ENCODE data around the gene MAGI2.

Gene MAGI2

GRCh38 chr7:78912781-78913180 is 540.7 kb downstream of the MAGI2 start:
- DNase-seq (ENCODE audit: low spot score): no peak

- no peak for DNase-seq (ENCODE audit: low spot score)
These were observed 546.7 kb downstream of the MAGI2 start for GRCh38 chr7:78906735-78907134.

- no peak for DNase-seq (ENCODE audit: low spot score)
These were observed 548.0 kb downstream of the MAGI2 start for GRCh38 chr7:78905436-78905835.

GRCh38 chr7:78904983-78905382 is 548.5 kb downstream of the MAGI2 start:
- DNase-seq (ENCODE audit: low spot score): no peak

GRCh38 chr7:78901566-78901965 is 551.9 kb downstream of the MAGI2 start:
- no peak for DNase-seq (ENCODE audit: low spot score)

- no peak for DNase-seq (ENCODE audit: low spot score)
These were observed 552.7 kb downstream of the MAGI2 start for GRCh38 chr7:78900806-78901205.

GRCh38 chr7:78895393-78895792 is 558.1 kb downstream of the MAGI2 start:
- DNase-seq (ENCODE audit: low spot score): no peak

GRCh38 chr7:78879206-78879605 is 574.3 kb downstream of the MAGI2 start:
- DNase-seq (ENCODE audit: low spot score): no peak

- no peak for DNase-seq (ENCODE audit: low spot score)
These were observed 580.4 kb downstream of the MAGI2 start for GRCh38 chr7:78873117-78873516.

- no peak for DNase-seq (ENCODE audit: low spot score)
These were observed 589.1 kb downstream of the MAGI2 start for GRCh38 chr7:78864339-78864738.

- no peak for DNase-seq (ENCODE audit: low spot score)
These were observed 590.2 kb downstream of the MAGI2 start for GRCh38 chr7:78863281-78863680.

GRCh38 chr7:78862411-78862900 is 591.0 kb downstream of the MAGI2 start:
- DNase-seq (ENCODE audit: low spot score): no peak

GRCh38 chr7:78852951-78853350 is 600.5 kb downstream of the MAGI2 start:
- DNase-seq (ENCODE audit: low spot score): no peak

- DNase-seq (ENCODE audit: low spot score): no peak
These were observed 603.2 kb downstream of the MAGI2 start for GRCh38 chr7:78850093-78850740.

- no peak for DNase-seq (ENCODE audit: low spot score)
These were observed 608.3 kb downstream of the MAGI2 start for GRCh38 chr7:78845155-78845554.

- DNase-seq (ENCODE audit: low spot score): no peak
These were observed 611.4 kb downstream of the MAGI2 start for GRCh38 chr7:78842068-78842467.

- no peak for DNase-seq (ENCODE audit: low spot score)
These were observed 617.6 kb downstream of the MAGI2 start for GRCh38 chr7:78835897-78836296.

GRCh38 chr7:78828317-78828716 is 625.1 kb downstream of the MAGI2 start:
- no peak for DNase-seq (ENCODE audit: low spot score)

- DNase-seq (ENCODE audit: low spot score): no peak
These were observed 649.9 kb downstream of the MAGI2 start for GRCh38 chr7:78803501-78804127.

- DNase-seq (ENCODE audit: low spot score): no peak
These were observed 659.4 kb downstream of the MAGI2 start for GRCh38 chr7:78794101-78794500.

GRCh38 chr7:78792624-78793023 is 660.8 kb downstream of the MAGI2 start:
- no peak for DNase-seq (ENCODE audit: low spot score)

- no peak for DNase-seq (ENCODE audit: low spot score)
These were observed 661.5 kb downstream of the MAGI2 start for GRCh38 chr7:78792006-78792405.

GRCh38 chr7:78788464-78788863 is 665.0 kb downstream of the MAGI2 start:
- DNase-seq (ENCODE audit: low spot score): no peak

- no peak for DNase-seq (ENCODE audit: low spot score)
These were observed 665.6 kb downstream of the MAGI2 start for GRCh38 chr7:78787854-78788253.

Measured in CD4-positive, alpha-beta T cell treated with Interleukin-15 for 4 hours (primary cell).